Measurements from ENCODE around the gene DDO. TPM values are rescaled to one million over a fixed set of nuclear protein-coding genes. Genes with fewer than 3 reads are reported as not detected.

DDO gene
- total RNA-seq, 2 experiments from 2014 or later: not detected

GRCh38 chr6:110359556-110359955 lies 55.8 kb downstream of the DDO start:
- Mint-ChIP-seq H3K27me3 (peaks cover 72% of the 10 kb centered on the region), H3K9me3 (no peaks in the 10 kb centered on the region), H3K4me3 (peak overlapping the region; percentile 70), H3K4me1 (ENCODE audit: low read depth) (peaks cover 22% of the 10 kb centered on the region), H3K36me3 (ENCODE audit: low read depth) (no peaks in the 10 kb centered on the region), H3K27ac (no peak overlapping the region)
- Histone ChIP-seq H3K9me3 (ENCODE audit: control insufficient read depth in 1 of 2, insufficient read depth in 1 of 2, low read length in 2 of 2) (no peaks in the 10 kb centered on the region), H3K36me3 (ENCODE audit: insufficient read depth, low read length) (no peaks in the 10 kb centered on the region), H3K4me3 (ENCODE audit: low read length) (no peak overlapping the region), H3K4me1 (ENCODE audit: insufficient read depth, low read length) (peaks cover 11% of the 10 kb centered on the region), H3K27ac (ENCODE audit: low read depth in 1 of 2, low read length in 2 of 2) (no peak overlapping the region), H3K27me3 (ENCODE audit: control insufficient read depth in 1 of 2, insufficient read depth in 2 of 2, low read length in 2 of 2) (peaks cover 31% of the 10 kb centered on the region in 2 experiments)
- ChIA-PET POLR2A (no interaction called here), CTCF (no interaction called here)
- intact Hi-C loops (cut with DNase I, micrococcal nuclease): no loop called here
- ATAC-seq (ENCODE audit: poor library complexity) (no peak), DNase-seq (no peak)
- TF ChIP-seq CTCF (IDR thresholded peaks at IDR 0.05): no peak

GRCh38 chr6:110358553-110359160 lies 56.7 kb downstream of the DDO start:
- Mint-ChIP-seq H3K4me3 (peak overlapping the region; percentile 60), H3K27ac (no peak overlapping the region), H3K4me1 (ENCODE audit: low read depth) (peaks cover 15% of the 10 kb centered on the region), H3K36me3 (ENCODE audit: low read depth) (no peaks in the 10 kb centered on the region), H3K27me3 (peaks cover 71% of the 10 kb centered on the region), H3K9me3 (no peaks in the 10 kb centered on the region)
- Histone ChIP-seq H3K4me3 (ENCODE audit: low read length) (peak overlapping the region; percentile 5), H3K36me3 (ENCODE audit: insufficient read depth, low read length) (no peaks in the 10 kb centered on the region), H3K4me1 (ENCODE audit: insufficient read depth, low read length) (peaks cover 11% of the 10 kb centered on the region), H3K27ac (ENCODE audit: low read depth in 1 of 2, low read length in 2 of 2) (no peak overlapping the region), H3K9me3 (ENCODE audit: control insufficient read depth in 1 of 2, insufficient read depth in 1 of 2, low read length in 2 of 2) (no peaks in the 10 kb centered on the region), H3K27me3 (ENCODE audit: control insufficient read depth in 1 of 2, insufficient read depth in 2 of 2, low read length in 2 of 2) (peaks cover 31% of the 10 kb centered on the region in 2 experiments)
- ChIA-PET CTCF (no interaction called here), POLR2A (no interaction called here)
- ATAC-seq (ENCODE audit: poor library complexity) (no peak), DNase-seq (no peak)
- intact Hi-C loops (cut with DNase I, micrococcal nuclease): no loop called here
- no peak for TF ChIP-seq CTCF (IDR thresholded peaks at IDR 0.05)

- Mint-ChIP-seq H3K4me3 (peak within 1 kb of the TSS; percentile 74), H3K27ac (no peak within 1 kb of the TSS), H3K4me1 (ENCODE audit: low read depth) (peaks cover 15% of the 10 kb centered on the region), H3K9me3 (no peaks in the 10 kb centered on the region), H3K27me3 (peaks cover 71% of the 10 kb centered on the region), H3K36me3 (ENCODE audit: low read depth) (no peaks in the 10 kb centered on the region)
- peak within 1 kb of the TSS; percentile 40 for H3K4me3 ChIP-seq (ENCODE audit: low read length)
- no peak within 1 kb of the TSS for H3K27ac ChIP-seq (ENCODE audit: low read depth in 1 of 2, low read length in 2 of 2)
- CTCF ChIA-PET: no interaction called here
- H3K36me3 ChIP-seq (ENCODE audit: insufficient read depth, low read length): no peaks in the 10 kb centered on the region
- intact Hi-C loops (cut with DNase I, micrococcal nuclease): no loop called here
- ATAC-seq (ENCODE audit: poor library complexity) (peak; percentile 37), DNase-seq (peak in 3 of 14 experiments; percentile 3 to 42 (median 25))
- H3K9me3 ChIP-seq (ENCODE audit: control insufficient read depth in 1 of 2, insufficient read depth in 1 of 2, low read length in 2 of 2): no peaks in the 10 kb centered on the region
- peaks cover 31% of the 10 kb centered on the region in 2 experiments for H3K27me3 ChIP-seq (ENCODE audit: control insufficient read depth in 1 of 2, insufficient read depth in 2 of 2, low read length in 2 of 2)
- TF ChIP-seq CTCF (IDR thresholded peaks at IDR 0.05): no peak
- POLR2A ChIA-PET: interaction anchor here (0.8 kb wide), 1 partner anchor 9 kb away, joined by 3 read pairs; no protein-coding TSS in a partner anchor
- peaks cover 11% of the 10 kb centered on the region for H3K4me1 ChIP-seq (ENCODE audit: insufficient read depth, low read length)
Observed at GRCh38 chr6:110357664-110358552, 57.5 kb downstream of the DDO start, which contains the start of gene METTL24. Gene METTL24, minus strand, starts transcription at chr6:110358349. Its CDS starts 77 bp downstream, at chr6:110358272.

Data from CD4-positive, alpha-beta T cell (primary cell).